ENCODE results near the gene SIPA1L3. TPM values are rescaled to one million over a fixed set of nuclear protein-coding genes. Genes with fewer than 3 reads are reported as not detected.

Gene SIPA1L3
- total and polyA plus RNA-seq, 2 experiments from 2014 or later = 15.7 to 54.1 TPM

GRCh38 chr19:38035515-38036495 lies 128.8 kb downstream of the SIPA1L3 start:
- 0 out of 3 replicates have a peak, but pooled peaks have one; percentile 7 for ATAC-seq
- Mint-ChIP-seq H3K4me3 (no peak overlapping the region), H3K27ac (peak overlapping the region; percentile 49; the same call in 1 of the 2 replicates), H3K36me3 (ENCODE audit: low read depth) (peaks cover 12% of the 10 kb centered on the region), H3K4me1 (peaks cover 54% of the 10 kb centered on the region), H3K27me3 (ENCODE audit: insufficient read depth, low read depth, poor library complexity) (peaks cover 18% of the 10 kb centered on the region), H3K9me3 (no peaks in the 10 kb centered on the region; the same call in 2 of the 3 replicates)
- Histone ChIP-seq H3K79me2 (replicated peaks; ENCODE audit: insufficient read depth) (peaks cover 8% of the 10 kb centered on the region; the same call in 1 of the 2 replicates), H3K9me2 (ENCODE audit: insufficient read depth) (no peaks in the 10 kb centered on the region), H2AFZ (no peak overlapping the region), H4K20me1 (replicated peaks; ENCODE audit: insufficient read depth) (peaks cover 16% of the 10 kb centered on the region), H3K4me3 (no peak overlapping the region), H3K4me1 (ENCODE audit: insufficient read depth) (peaks cover 18% of the 10 kb centered on the region), H3K27me3 (ENCODE audit: insufficient read depth) (no peaks in the 10 kb centered on the region), H3K36me3 (ENCODE audit: insufficient read depth) (no peaks in the 10 kb centered on the region; the same call in 1 of the 2 replicates), H3K4me2 (no peak overlapping the region), H3F3A (replicated peaks; ENCODE audit: low read depth) (no peaks in the 10 kb centered on the region; the same call in 1 of the 2 replicates), H3K27ac (ENCODE audit: low read depth) (peak overlapping the region; percentile 76)
- TF ChIP-seq ZNF331 (CRISPR knock-in tag; IDR thresholded peaks at IDR 0.05; ENCODE audit: low read depth) (no peak), EZH2 (IDR thresholded peaks at IDR 0.05; ENCODE audit: low read depth, unreplicated experiment) (no peak), EZH2phosphoT487 (IDR thresholded peaks at IDR 0.05; ENCODE audit: unreplicated experiment) (no peak)
- DNase-seq (ENCODE audit: low spot score) = no peak

GRCh38 chr19:38036707-38037611 lies 130.0 kb downstream of the SIPA1L3 start:
- peak; percentile 20 for ATAC-seq
- Histone ChIP-seq H3F3A (replicated peaks; ENCODE audit: low read depth) (no peaks in the 10 kb centered on the region; the same call in 1 of the 2 replicates), H3K4me2 (peak overlapping the region; percentile 20; the same call in 1 of the 2 replicates), H3K36me3 (ENCODE audit: insufficient read depth) (no peaks in the 10 kb centered on the region), H3K4me1 (ENCODE audit: insufficient read depth) (peaks cover 18% of the 10 kb centered on the region), H3K27me3 (ENCODE audit: insufficient read depth) (no peaks in the 10 kb centered on the region), H4K20me1 (replicated peaks; ENCODE audit: insufficient read depth) (peaks cover 16% of the 10 kb centered on the region), H3K79me2 (replicated peaks; ENCODE audit: insufficient read depth) (peaks cover 12% of the 10 kb centered on the region), H3K4me3 (no peak overlapping the region), H2AFZ (no peak overlapping the region), H3K9me2 (ENCODE audit: insufficient read depth) (no peaks in the 10 kb centered on the region), H3K27ac (ENCODE audit: low read depth) (peak overlapping the region; percentile 76)
- TF ChIP-seq CREB1 (CRISPR knock-in tag; IDR thresholded peaks at IDR 0.05; ENCODE audit: low read depth) = no peak
- no peak for TF ChIP-seq EZH2 (IDR thresholded peaks at IDR 0.05; ENCODE audit: low read depth, unreplicated experiment)
- TF ChIP-seq CTCF (conservative IDR thresholded peaks at IDR 0.05; ENCODE audit: low read depth in 2 of 2) = no peak
- no peak for TF ChIP-seq ZNF114 (CRISPR knock-in tag; IDR thresholded peaks at IDR 0.05)
- TF ChIP-seq ZNF331 (CRISPR knock-in tag; IDR thresholded peaks at IDR 0.05; ENCODE audit: low read depth) = no peak
- TF ChIP-seq JUNB (IDR thresholded peaks at IDR 0.05; ENCODE audit: unreplicated experiment) = peak; percentile 81
- TF ChIP-seq NANOG (IDR thresholded peaks at IDR 0.05; ENCODE audit: borderline replicate concordance) = no peak
- Mint-ChIP-seq H3K4me1 (peaks cover 52% of the 10 kb centered on the region), H3K36me3 (ENCODE audit: low read depth) (peaks cover 3% of the 10 kb centered on the region; the same call in 2 of the 3 replicates), H3K27me3 (ENCODE audit: insufficient read depth, low read depth, poor library complexity) (peaks cover 17% of the 10 kb centered on the region), H3K4me3 (peak overlapping the region; percentile 0; the same call in 1 of the 3 replicates), H3K27ac (peak overlapping the region; percentile 49), H3K9me3 (peaks cover 6% of the 10 kb centered on the region; the same call in 2 of the 3 replicates)
- peak; percentile 27 for DNase-seq (ENCODE audit: low spot score)

All from GM23338 (cell line).